Measurements from ENCODE around the gene SH3PXD2B.

GRCh38 chr5:172477466-172477865 lies 23.1 kb upstream of the SH3PXD2B start:
- TF ChIP-seq CTCF (conservative IDR thresholded peaks at IDR 0.05 in 1 of 2, IDR thresholded peaks at IDR 0.05 in 1 of 2; ENCODE audit: low read depth in 1 of 2, low read length in 2 of 2), result no peak
- TF ChIP-seq EZH2 (IDR thresholded peaks at IDR 0.05; ENCODE audit: low read length, missing control alignments), result no peak
